Esophagus squamous epithelium (tissue), 4 donors: Measurements from ENCODE around the gene ARHGDIA.

ENCODE experiments used
- POLR2A ChIP-seq, 4 donors: fragments of 450-650 bp; IDR thresholded peaks; one replicate each; pipeline ENCODE4 v1.6.1; 2017; ENCODE audit warnings: antibody characterized with exemption in 4 of 4, mild to moderate bottlenecking in 4 of 4, moderate library complexity in 3 of 4
- TF ChIP-seq, protein P1 (sequence below), 6 experiments: fragments of 450-650 bp in 4 of 6; fragments of 200-600 bp in 2 of 6; sonication (generic) in 2 of 6; IDR thresholded peaks; one replicate each; pipeline ENCODE4 v1.5.1; 2016 to 2019; ENCODE audit warnings: antibody characterized with exemption in 6 of 6, mild to moderate bottlenecking in 4 of 6, moderate library complexity in 4 of 6

DNA sequence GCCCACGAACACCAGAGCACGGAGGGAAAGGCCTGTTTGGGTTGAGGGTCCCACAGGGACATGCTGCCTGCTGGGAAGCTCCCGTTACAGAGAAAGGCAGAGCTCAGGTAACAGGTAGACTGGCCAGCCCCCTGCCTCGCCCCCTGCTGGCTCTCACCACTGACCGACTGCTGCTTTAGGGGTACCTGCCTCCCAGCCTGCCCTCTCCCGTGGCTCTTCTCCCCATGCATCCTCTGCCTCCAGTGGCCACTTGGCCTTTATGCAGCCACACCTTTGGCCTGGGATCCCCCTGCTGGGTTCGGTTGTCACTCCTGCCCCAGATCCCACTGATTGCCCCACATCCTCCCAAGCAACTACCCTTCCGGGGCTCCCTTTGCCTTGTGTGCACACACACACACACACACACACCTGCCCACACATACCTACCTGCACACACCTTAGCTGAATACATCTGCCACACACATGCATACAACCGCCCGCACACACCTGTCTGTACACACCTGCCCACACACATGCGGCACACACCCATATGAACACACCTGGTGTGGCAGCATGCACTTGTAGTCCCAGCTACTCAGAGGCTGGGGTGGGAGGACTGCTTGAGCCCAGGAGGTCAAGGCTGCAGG lies 45.2 kb downstream of the ARHGDIA start:
- TF ChIP-seq POLR2A (IDR thresholded peaks at IDR 0.05), result no peak
- TF ChIP-seq, protein P1, sequence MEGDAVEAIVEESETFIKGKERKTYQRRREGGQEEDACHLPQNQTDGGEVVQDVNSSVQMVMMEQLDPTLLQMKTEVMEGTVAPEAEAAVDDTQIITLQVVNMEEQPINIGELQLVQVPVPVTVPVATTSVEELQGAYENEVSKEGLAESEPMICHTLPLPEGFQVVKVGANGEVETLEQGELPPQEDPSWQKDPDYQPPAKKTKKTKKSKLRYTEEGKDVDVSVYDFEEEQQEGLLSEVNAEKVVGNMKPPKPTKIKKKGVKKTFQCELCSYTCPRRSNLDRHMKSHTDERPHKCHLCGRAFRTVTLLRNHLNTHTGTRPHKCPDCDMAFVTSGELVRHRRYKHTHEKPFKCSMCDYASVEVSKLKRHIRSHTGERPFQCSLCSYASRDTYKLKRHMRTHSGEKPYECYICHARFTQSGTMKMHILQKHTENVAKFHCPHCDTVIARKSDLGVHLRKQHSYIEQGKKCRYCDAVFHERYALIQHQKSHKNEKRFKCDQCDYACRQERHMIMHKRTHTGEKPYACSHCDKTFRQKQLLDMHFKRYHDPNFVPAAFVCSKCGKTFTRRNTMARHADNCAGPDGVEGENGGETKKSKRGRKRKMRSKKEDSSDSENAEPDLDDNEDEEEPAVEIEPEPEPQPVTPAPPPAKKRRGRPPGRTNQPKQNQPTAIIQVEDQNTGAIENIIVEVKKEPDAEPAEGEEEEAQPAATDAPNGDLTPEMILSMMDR (IDR thresholded peaks at IDR 0.05), result no peak
